BE2C (cell line): Measurements from ENCODE around the gene PCDH9.
A peak's percentile ranks its signal among the peaks of the same experiment; 100 is the strongest.
"Not testable (repeated sequence)": the region's sequence is repeated elsewhere in the genome, so short reads cannot be mapped to it uniquely, and the experiment has no call there.

Experiments used
- DNase-seq: peaks from one replicate; pipeline ENCODE4 v3.0.0-alpha.2; 2020
- H3K27me3 ChIP-seq: fragments of 250-450 bp; sonication (Bioruptor Pico); 2 replicates; pipeline ENCODE4 v1.5.1; 2020; ENCODE audit warnings: mild to moderate bottlenecking
- H3K36me3 ChIP-seq: fragments of 250-450 bp; sonication (Bioruptor Pico); 2 replicates; pipeline ENCODE4 v1.5.1; 2020; ENCODE audit warnings: mild to moderate bottlenecking
- H3K4me1 ChIP-seq: fragments of 250-450 bp; sonication (Bioruptor Pico); 2 replicates; pipeline ENCODE4 v1.5.1; 2020
- H3K4me3 ChIP-seq: 2 replicates; pipeline ENCODE4 v1.5.1; 2011; ENCODE audit warnings: low read depth, low read length
- H3K9me3 ChIP-seq: fragments of 250-450 bp; sonication (Bioruptor Pico); 2 replicates; pipeline ENCODE4 v1.5.1; 2020
- CTCF ChIP-seq: IDR thresholded peaks from 2 replicates; pipeline ENCODE4 v1.5.1; 2012; ENCODE audit warnings: mild to moderate bottlenecking, low read depth, low read length

Gene PCDH9

GRCh38 chr13:66774046-66774445, 456.1 kb downstream of the PCDH9 start:
- no peaks in the 10 kb centered on the region for H3K36me3 ChIP-seq
- no peaks in the 10 kb centered on the region for H3K27me3 ChIP-seq
- TF ChIP-seq CTCF, result no peak
- no peak overlapping the region for H3K4me3 ChIP-seq
- H3K9me3 ChIP-seq, result no peaks in the 10 kb centered on the region
- H3K4me1 ChIP-seq, result no peaks in the 10 kb centered on the region
- DNase-seq, result no peak

- TF ChIP-seq CTCF, result no peak
- DNase-seq, result no peak
- H3K27me3 ChIP-seq, result no peaks in the 10 kb centered on the region
- H3K36me3 ChIP-seq, result no peaks in the 10 kb centered on the region
- H3K4me1 ChIP-seq, result no peaks in the 10 kb centered on the region
- no peak overlapping the region for H3K4me3 ChIP-seq
- H3K9me3 ChIP-seq, result no peaks in the 10 kb centered on the region; the same call in 1 of the 2 replicates
Observed at GRCh38 chr13:66765559-66765958, 464.6 kb downstream of the PCDH9 start.

- H3K4me3 ChIP-seq, H3K27me3 ChIP-seq, H3K4me1 ChIP-seq, H3K36me3 ChIP-seq, H3K9me3 ChIP-seq: not testable (repeated sequence)
- peak; percentile 12 for DNase-seq
Observed at GRCh38 chr13:66760678-66761077, 469.5 kb downstream of the PCDH9 start.

- TF ChIP-seq CTCF, result no peak
- Histone ChIP-seq H3K4me3 (no peak overlapping the region), H3K27me3 (no peaks in the 10 kb centered on the region), H3K4me1 (no peaks in the 10 kb centered on the region), H3K9me3 (peaks cover 3% of the 10 kb centered on the region; the same call in 1 of the 2 replicates), H3K36me3 (no peaks in the 10 kb centered on the region)
- no peak for DNase-seq
Observed at GRCh38 chr13:66759919-66760318, 470.2 kb downstream of the PCDH9 start.

- H3K9me3 ChIP-seq, result no peaks in the 10 kb centered on the region
- no peak for DNase-seq
- H3K27me3 ChIP-seq, result no peaks in the 10 kb centered on the region
- H3K4me1 ChIP-seq, result no peaks in the 10 kb centered on the region; the same call in 1 of the 2 replicates
- H3K4me3 ChIP-seq, result no peak overlapping the region
- no peaks in the 10 kb centered on the region for H3K36me3 ChIP-seq
- no peak for TF ChIP-seq CTCF
Observed at GRCh38 chr13:66751691-66752090, 478.4 kb downstream of the PCDH9 start.

GRCh38 chr13:66748712-66749111, 481.4 kb downstream of the PCDH9 start:
- no peaks in the 10 kb centered on the region for H3K27me3 ChIP-seq
- H3K4me1 ChIP-seq, result no peaks in the 10 kb centered on the region; the same call in 1 of the 2 replicates
- H3K4me3 ChIP-seq, result no peak overlapping the region
- H3K36me3 ChIP-seq, result no peaks in the 10 kb centered on the region
- TF ChIP-seq CTCF, result no peak
- H3K9me3 ChIP-seq, result no peaks in the 10 kb centered on the region
- no peak for DNase-seq

- no peak for TF ChIP-seq CTCF
- no peaks in the 10 kb centered on the region for H3K27me3 ChIP-seq
- DNase-seq, result no peak
- no peak overlapping the region for H3K4me3 ChIP-seq
- H3K36me3 ChIP-seq, result no peaks in the 10 kb centered on the region
- no peaks in the 10 kb centered on the region for H3K9me3 ChIP-seq
- no peaks in the 10 kb centered on the region for H3K4me1 ChIP-seq
Observed at GRCh38 chr13:66745307-66745706, 484.8 kb downstream of the PCDH9 start.
